Measurements from ENCODE around the gene PARD3B.

PARD3B gene

GRCh38 chr2:205232086-205232485 is 686.8 kb downstream of the PARD3B start:
- ATAC-seq (no peak), DNase-seq (no peak)
- no peak overlapping the region for H3K4me3 Mint-ChIP-seq
- H3K9me3 Mint-ChIP-seq = no peaks in the 10 kb centered on the region
- no peaks in the 10 kb centered on the region for H3K27me3 Mint-ChIP-seq
- no peaks in the 10 kb centered on the region for H3K4me1 Mint-ChIP-seq
- H3K36me3 Mint-ChIP-seq (ENCODE audit: low read depth) = no peaks in the 10 kb centered on the region
- H3K27ac Mint-ChIP-seq = no peak overlapping the region

DNA sequence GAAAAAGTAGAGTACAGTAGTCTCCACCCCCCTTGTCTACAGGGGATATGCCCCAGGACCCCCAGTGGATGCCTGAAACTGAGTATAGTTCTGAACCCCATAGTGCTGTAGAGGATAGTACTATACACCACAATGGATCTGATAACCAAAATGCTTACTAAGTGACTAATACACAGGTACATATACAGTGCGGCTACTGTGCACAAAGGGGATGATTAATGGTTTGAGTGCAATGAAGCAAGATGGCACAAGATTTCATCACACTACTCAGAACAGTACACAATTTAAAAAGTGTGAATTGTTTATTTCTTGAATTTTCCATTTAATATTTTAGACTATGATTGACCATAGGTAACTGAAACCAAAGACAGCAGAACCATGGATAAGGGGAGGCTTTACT is 690.2 kb downstream of the PARD3B start:
- ATAC-seq (no peak), DNase-seq (no peak)
- no peak overlapping the region for H3K4me3 Mint-ChIP-seq
- no peaks in the 10 kb centered on the region for H3K4me1 Mint-ChIP-seq
- H3K9me3 Mint-ChIP-seq = no peaks in the 10 kb centered on the region
- H3K36me3 Mint-ChIP-seq (ENCODE audit: low read depth) = no peaks in the 10 kb centered on the region
- H3K27me3 Mint-ChIP-seq = no peaks in the 10 kb centered on the region
- H3K27ac Mint-ChIP-seq = no peak overlapping the region

DNA sequence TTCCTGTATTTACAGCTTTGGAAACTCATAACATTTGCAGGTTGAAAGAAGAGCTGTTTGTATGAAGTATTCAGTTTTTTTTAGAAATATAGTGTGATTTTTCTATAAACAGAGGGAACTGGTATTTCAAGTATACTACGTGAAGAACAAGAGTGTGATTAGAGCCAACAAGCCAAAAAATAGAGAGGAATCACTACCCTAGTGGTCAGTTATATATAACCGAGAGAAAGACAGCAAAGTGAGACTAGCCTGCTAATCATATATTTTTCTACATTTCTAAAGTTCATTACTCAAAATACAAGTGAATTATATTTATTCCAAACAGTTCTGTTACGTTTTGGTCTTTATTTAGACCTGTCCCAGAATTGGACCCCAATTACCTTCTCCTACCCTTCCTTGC is 692.2 kb downstream of the PARD3B start:
- Mint-ChIP-seq H3K4me3 (no peak overlapping the region), H3K36me3 (ENCODE audit: low read depth) (no peaks in the 10 kb centered on the region), H3K27ac (no peak overlapping the region), H3K9me3 (no peaks in the 10 kb centered on the region), H3K4me1 (no peaks in the 10 kb centered on the region), H3K27me3 (no peaks in the 10 kb centered on the region)
- ATAC-seq (no peak), DNase-seq (no peak)

DNA sequence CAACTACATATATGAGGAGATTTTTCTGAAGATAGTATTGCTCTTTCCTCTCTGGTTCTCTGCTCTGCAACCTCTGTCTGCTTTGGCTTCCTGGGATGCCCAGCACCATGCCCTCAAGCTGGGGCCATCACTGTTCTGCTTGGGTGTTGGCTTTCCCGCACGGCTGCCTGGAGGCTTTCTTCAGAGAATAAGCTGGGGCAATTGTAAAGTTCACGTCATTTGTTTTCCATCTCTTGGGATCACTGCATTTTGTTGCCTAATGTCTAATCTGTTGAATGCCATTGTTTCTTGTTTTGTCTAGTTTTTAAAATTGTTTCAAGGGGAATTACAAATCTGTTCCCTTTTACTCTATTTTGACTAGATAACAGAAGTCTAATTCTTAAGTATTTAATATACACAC is 699.7 kb downstream of the PARD3B start:
- Mint-ChIP-seq H3K4me1 (no peaks in the 10 kb centered on the region), H3K36me3 (ENCODE audit: low read depth) (no peaks in the 10 kb centered on the region), H3K4me3 (no peak overlapping the region), H3K27ac (no peak overlapping the region), H3K27me3 (no peaks in the 10 kb centered on the region), H3K9me3 (peaks cover 5% of the 10 kb centered on the region)
- DNase-seq (no peak), ATAC-seq (no peak)

GRCh38 chr2:205245652-205246051 is 700.4 kb downstream of the PARD3B start:
- no peaks in the 10 kb centered on the region for H3K4me1 Mint-ChIP-seq
- DNase-seq = no peak

DNA sequence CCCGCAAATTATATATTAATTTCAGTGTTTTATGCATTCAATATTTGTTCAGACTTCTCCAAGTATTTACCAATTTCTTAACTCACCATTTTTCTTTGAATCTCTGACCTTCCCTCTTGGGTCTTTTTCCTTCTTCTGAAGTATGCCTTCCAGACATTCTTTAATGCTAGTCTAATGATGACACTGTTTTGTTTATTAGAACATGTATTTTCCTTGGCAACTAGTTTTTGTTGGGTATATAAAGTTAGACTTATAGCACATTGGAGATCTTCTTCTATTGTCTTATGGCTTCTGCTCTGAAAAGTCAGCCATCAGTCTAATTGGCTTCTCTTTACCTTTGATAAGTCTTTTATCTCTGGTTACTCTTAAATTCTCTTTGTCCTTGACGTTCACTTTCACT is 713.8 kb downstream of the PARD3B start:
- no peaks in the 10 kb centered on the region for H3K27me3 Mint-ChIP-seq
- H3K4me3 Mint-ChIP-seq = no peak overlapping the region
- DNase-seq = no peak
- ATAC-seq = no peak
- no peaks in the 10 kb centered on the region for H3K36me3 Mint-ChIP-seq (ENCODE audit: low read depth)
- H3K9me3 Mint-ChIP-seq = peaks cover 8% of the 10 kb centered on the region
- H3K27ac Mint-ChIP-seq = no peak overlapping the region
- no peaks in the 10 kb centered on the region for H3K4me1 Mint-ChIP-seq

More at GRCh38 chr2:205245652-205246051, 700.4 kb downstream of the PARD3B start:
- ATAC-seq = no peak
- H3K27ac Mint-ChIP-seq = no peak overlapping the region
- no peak overlapping the region for H3K4me3 Mint-ChIP-seq
- H3K9me3 Mint-ChIP-seq = peaks cover 5% of the 10 kb centered on the region
- H3K36me3 Mint-ChIP-seq (ENCODE audit: low read depth) = no peaks in the 10 kb centered on the region
- no peaks in the 10 kb centered on the region for H3K27me3 Mint-ChIP-seq

DNA sequence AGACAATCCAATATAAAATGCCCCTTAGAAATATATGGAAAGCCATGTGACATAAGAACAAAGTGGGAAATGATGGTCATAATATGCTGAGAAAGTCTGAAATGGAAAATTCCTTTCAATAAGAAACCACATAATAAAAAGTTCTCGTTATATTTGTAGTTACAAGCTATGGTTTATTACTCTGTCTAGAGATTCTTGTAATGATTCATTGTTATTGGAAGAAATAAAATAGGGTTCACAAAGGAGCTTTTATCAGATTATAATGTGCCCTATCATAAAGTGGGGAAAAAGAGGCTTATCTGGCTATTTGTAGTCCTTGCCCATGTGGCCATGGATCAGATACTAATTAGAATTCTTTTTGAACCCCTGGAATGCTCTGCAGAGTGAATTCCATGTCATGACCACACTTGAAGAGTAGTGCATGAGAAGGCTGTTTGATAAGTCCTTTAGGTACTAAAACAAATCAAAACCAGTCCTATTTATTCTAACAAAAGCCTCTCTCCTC is 716.3 kb downstream of the PARD3B start:
- no peak overlapping the region for H3K27ac Mint-ChIP-seq
- H3K36me3 Mint-ChIP-seq (ENCODE audit: low read depth) = no peaks in the 10 kb centered on the region
- H3K4me1 Mint-ChIP-seq = no peaks in the 10 kb centered on the region
- H3K4me3 Mint-ChIP-seq = no peak overlapping the region
- H3K9me3 Mint-ChIP-seq = no peaks in the 10 kb centered on the region
- ATAC-seq (no peak), DNase-seq (no peak)
- H3K27me3 Mint-ChIP-seq = no peaks in the 10 kb centered on the region

GRCh38 chr2:205267323-205267722 is 722.0 kb downstream of the PARD3B start:
- ATAC-seq (no peak), DNase-seq (no peak)
- no peaks in the 10 kb centered on the region for H3K36me3 Mint-ChIP-seq (ENCODE audit: low read depth)
- H3K9me3 Mint-ChIP-seq = no peaks in the 10 kb centered on the region
- H3K27ac Mint-ChIP-seq = no peak overlapping the region
- no peaks in the 10 kb centered on the region for H3K27me3 Mint-ChIP-seq
- no peak overlapping the region for H3K4me3 Mint-ChIP-seq
- H3K4me1 Mint-ChIP-seq = no peaks in the 10 kb centered on the region

DNA sequence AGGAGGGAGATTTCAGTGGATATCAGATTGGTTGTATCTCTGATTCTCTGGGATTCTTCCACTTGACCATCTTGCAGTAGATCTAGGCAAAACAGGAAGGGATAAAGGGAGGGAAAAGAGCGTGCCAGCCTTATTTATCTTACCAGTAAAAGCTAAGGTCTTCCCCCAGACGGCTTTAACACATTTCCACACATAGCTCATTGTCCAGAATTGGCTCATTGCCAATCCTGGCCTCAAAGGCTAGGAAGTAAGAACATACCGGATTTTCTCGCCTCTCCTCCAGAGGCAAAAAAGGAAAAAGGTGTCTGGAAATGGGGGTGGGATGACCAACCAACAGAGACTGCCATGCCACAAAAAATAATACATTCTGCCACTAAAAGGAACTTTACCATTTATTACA is 725.4 kb downstream of the PARD3B start:
- Mint-ChIP-seq H3K27ac (no peak overlapping the region), H3K27me3 (no peaks in the 10 kb centered on the region)

GRCh38 chr2:205273148-205273547 is 727.9 kb downstream of the PARD3B start:
- no peak for DNase-seq
- Mint-ChIP-seq H3K36me3 (ENCODE audit: low read depth) (no peaks in the 10 kb centered on the region), H3K4me1 (no peaks in the 10 kb centered on the region), H3K9me3 (no peaks in the 10 kb centered on the region), H3K27ac (no peak overlapping the region), H3K27me3 (no peaks in the 10 kb centered on the region), H3K4me3 (no peak overlapping the region)
- ATAC-seq = no peak

More for the DNA sequence above, 725.4 kb downstream of the PARD3B start:
- Mint-ChIP-seq H3K36me3 (ENCODE audit: low read depth) (no peaks in the 10 kb centered on the region), H3K4me1 (no peaks in the 10 kb centered on the region), H3K9me3 (no peaks in the 10 kb centered on the region), H3K4me3 (no peak overlapping the region)
- DNase-seq (no peak), ATAC-seq (no peak)

- Mint-ChIP-seq H3K9me3 (no peaks in the 10 kb centered on the region), H3K4me3 (no peak overlapping the region), H3K36me3 (ENCODE audit: low read depth) (no peaks in the 10 kb centered on the region), H3K27me3 (no peaks in the 10 kb centered on the region), H3K27ac (no peak overlapping the region), H3K4me1 (no peaks in the 10 kb centered on the region)
- no peak for DNase-seq
- ATAC-seq = no peak
These were observed 728.4 kb downstream of the PARD3B start for GRCh38 chr2:205273627-205274026.

GRCh38 chr2:205274801-205275200 is 729.5 kb downstream of the PARD3B start:
- Mint-ChIP-seq H3K4me1 (no peaks in the 10 kb centered on the region), H3K27me3 (no peaks in the 10 kb centered on the region), H3K4me3 (no peak overlapping the region), H3K9me3 (no peaks in the 10 kb centered on the region), H3K36me3 (ENCODE audit: low read depth) (no peaks in the 10 kb centered on the region), H3K27ac (no peak overlapping the region)
- no peak for DNase-seq
- ATAC-seq = no peak

- Mint-ChIP-seq H3K27me3 (no peaks in the 10 kb centered on the region), H3K27ac (no peak overlapping the region), H3K4me1 (no peaks in the 10 kb centered on the region), H3K9me3 (no peaks in the 10 kb centered on the region), H3K36me3 (ENCODE audit: low read depth) (no peaks in the 10 kb centered on the region), H3K4me3 (no peak overlapping the region)
- ATAC-seq (no peak), DNase-seq (no peak)
These were observed 731.0 kb downstream of the PARD3B start for GRCh38 chr2:205276116-205276777.

GRCh38 chr2:205280596-205281236 is 735.4 kb downstream of the PARD3B start:
- Mint-ChIP-seq H3K27ac (no peak overlapping the region), H3K27me3 (no peaks in the 10 kb centered on the region), H3K9me3 (no peaks in the 10 kb centered on the region), H3K36me3 (ENCODE audit: low read depth) (no peaks in the 10 kb centered on the region), H3K4me1 (no peaks in the 10 kb centered on the region), H3K4me3 (no peak overlapping the region)
- no peak for DNase-seq
- ATAC-seq = no peak

DNA sequence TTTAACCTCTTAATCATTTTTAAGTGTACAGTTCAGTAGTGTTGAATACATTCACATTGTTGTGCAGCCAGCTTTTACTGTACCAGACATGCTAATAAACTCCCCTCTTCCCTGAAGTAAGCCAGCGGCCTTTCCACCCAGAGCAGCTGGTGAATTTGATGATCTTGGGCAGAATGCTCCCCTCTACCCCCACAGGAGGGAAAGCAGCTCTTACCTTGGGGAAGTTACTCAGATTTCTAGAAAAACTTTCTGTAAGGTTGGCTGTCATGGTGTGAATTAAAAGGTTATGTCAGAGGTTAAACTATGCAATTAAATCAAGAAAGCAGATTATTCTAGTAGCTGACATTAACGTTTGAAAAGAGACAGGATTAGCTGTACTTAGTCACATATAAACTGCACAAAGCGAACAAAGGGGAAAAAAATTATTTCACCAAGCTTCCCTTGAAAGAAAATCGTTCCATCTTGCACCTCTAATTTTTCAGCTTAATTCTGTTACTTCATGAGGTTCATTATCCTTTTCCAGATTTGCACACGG is 738.5 kb downstream of the PARD3B start:
- H3K4me3 Mint-ChIP-seq = no peak overlapping the region
- ATAC-seq (no peak), DNase-seq (no peak)
- H3K27me3 Mint-ChIP-seq = no peaks in the 10 kb centered on the region
- H3K4me1 Mint-ChIP-seq = no peaks in the 10 kb centered on the region
- no peaks in the 10 kb centered on the region for H3K9me3 Mint-ChIP-seq
- no peak overlapping the region for H3K27ac Mint-ChIP-seq
- H3K36me3 Mint-ChIP-seq (ENCODE audit: low read depth) = no peaks in the 10 kb centered on the region

All from activated naive CD8-positive, alpha-beta T cell treated with anti-CD3 and anti-CD28 coated beads, Interleukin-2, amount 50 U/mL, for 24 hours (primary cell).